Measurements from ENCODE around the gene THEMIS. TPM values are rescaled to one million over a fixed set of nuclear protein-coding genes. Genes with fewer than 3 reads are reported as not detected.

THEMIS gene
- total RNA-seq, 2 experiments from 2014 or later = 79.5 to 80.1 TPM

GRCh38 chr6:127880429-127880828 lies 20.4 kb downstream of the THEMIS start:
- ChIA-PET POLR2A (interaction anchor here (0.6 to 1.3 kb wide), 4 partner anchors 11 to 29 kb away, joined by 3 to 5 read pairs (median 4); partner anchors contain the start of gene THEMIS), CTCF (interaction anchor here (1.2 kb wide), 1 partner anchor 143 kb away, joined by 3 read pairs; no protein-coding TSS in a partner anchor)
- Mint-ChIP-seq H3K9me3 (peaks cover 3% of the 10 kb centered on the region), H3K4me3 (peak overlapping the region; percentile 77), H3K4me1 (ENCODE audit: low read depth) (peaks cover 83% of the 10 kb centered on the region), H3K27ac (peak overlapping the region; percentile 92), H3K27me3 (no peaks in the 10 kb centered on the region), H3K36me3 (ENCODE audit: low read depth) (peaks cover 39% of the 10 kb centered on the region)
- no peak for DNase-seq
- TF ChIP-seq CTCF (IDR thresholded peaks at IDR 0.05) = no peak
- intact Hi-C loops (cut with micrococcal nuclease) = no loop called here
- peak; percentile 9 for ATAC-seq

- H3K27ac Mint-ChIP-seq = peak overlapping the region; percentile 92
- intact Hi-C loops (cut with micrococcal nuclease) = loop anchor here (2.0 to 10.0 kb wide), 2 partner anchors 13 to 65 kb away; no protein-coding TSS in a partner anchor
Observed at GRCh38 chr6:127879685-127880084, 21.2 kb downstream of the THEMIS start.

DNA sequence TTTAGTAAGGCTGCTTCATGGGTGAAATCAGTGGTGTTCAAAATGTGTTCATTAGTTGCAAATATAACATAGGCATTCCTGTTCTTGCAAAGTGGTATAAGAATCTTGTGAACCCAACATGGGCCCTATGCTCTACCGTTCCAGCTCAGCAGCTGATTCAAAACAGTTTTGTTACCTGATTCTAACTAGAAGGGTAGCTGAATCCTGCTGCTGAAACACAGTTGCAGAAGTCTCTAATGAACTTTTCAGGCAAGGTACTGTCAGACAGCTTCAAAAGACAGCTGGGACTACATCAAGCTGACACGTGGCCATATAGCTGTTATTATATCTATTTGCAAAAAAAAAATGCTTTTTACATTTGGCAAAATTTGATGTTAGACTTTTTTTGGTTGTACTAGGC lies 22.7 kb downstream of the THEMIS start:
- DNase-seq (no peak), ATAC-seq (peak; percentile 15)
- Mint-ChIP-seq H3K36me3 (ENCODE audit: low read depth) (peaks cover 40% of the 10 kb centered on the region), H3K27ac (peak overlapping the region; percentile 89), H3K4me1 (ENCODE audit: low read depth) (peaks cover 75% of the 10 kb centered on the region), H3K27me3 (no peaks in the 10 kb centered on the region), H3K9me3 (peaks cover 9% of the 10 kb centered on the region), H3K4me3 (peak overlapping the region; percentile 48)
- CTCF ChIA-PET = interaction anchor here (0.8 to 1.4 kb wide), 2 partner anchors 9 to 17 kb away, joined by 3 to 5 read pairs; no protein-coding TSS in a partner anchor
- intact Hi-C loops (cut with micrococcal nuclease) = loop anchor here (2.0 to 10.0 kb wide), 2 partner anchors 15 to 63 kb away; no protein-coding TSS in a partner anchor
- no peak for TF ChIP-seq CTCF (IDR thresholded peaks at IDR 0.05)
- POLR2A ChIA-PET = no interaction called here

More at GRCh38 chr6:127879685-127880084, 21.2 kb downstream of the THEMIS start:
- TF ChIP-seq CTCF (IDR thresholded peaks at IDR 0.05) = no peak
- ChIA-PET POLR2A (interaction anchor here (0.8 to 1.2 kb wide), 5 partner anchors 9 to 23 kb away, joined by 3 to 6 read pairs (median 4); partner anchors contain the start of gene THEMIS), CTCF (interaction anchor here (1.2 kb wide), 1 partner anchor 142 kb away, joined by 3 read pairs; no protein-coding TSS in a partner anchor)
- DNase-seq (peak; percentile 83), ATAC-seq (peak; percentile 76)
- Mint-ChIP-seq H3K27me3 (no peaks in the 10 kb centered on the region), H3K36me3 (ENCODE audit: low read depth) (peaks cover 39% of the 10 kb centered on the region), H3K4me1 (ENCODE audit: low read depth) (peaks cover 83% of the 10 kb centered on the region), H3K9me3 (peaks cover 3% of the 10 kb centered on the region), H3K4me3 (peak overlapping the region; percentile 77)

- H3K27me3 Mint-ChIP-seq = no peaks in the 10 kb centered on the region
Observed at GRCh38 chr6:127877231-127877630, 23.6 kb downstream of the THEMIS start.

More at GRCh38 chr6:127877231-127877630, 23.6 kb downstream of the THEMIS start:
- POLR2A ChIA-PET = interaction anchor here (0.6 to 1.1 kb wide), 3 partner anchors 16 to 95 kb away, joined by 3 to 4 read pairs (median 4); partner anchors contain the start of gene THEMIS
- peak overlapping the region; percentile 89 for H3K27ac Mint-ChIP-seq
- H3K4me1 Mint-ChIP-seq (ENCODE audit: low read depth) = peaks cover 72% of the 10 kb centered on the region
- CTCF ChIA-PET = interaction anchor here (1.4 kb wide), 1 partner anchor 18 kb away, joined by 5 read pairs; no protein-coding TSS in a partner anchor
- H3K4me3 Mint-ChIP-seq = peak overlapping the region; percentile 48
- no peak for TF ChIP-seq CTCF (IDR thresholded peaks at IDR 0.05)
- ATAC-seq (peak; percentile 56), DNase-seq (no peak)
- intact Hi-C loops (cut with micrococcal nuclease) = loop anchor here (10.0 kb wide), 1 partner anchor 62 kb away; no protein-coding TSS in a partner anchor
- H3K9me3 Mint-ChIP-seq = peaks cover 11% of the 10 kb centered on the region
- H3K36me3 Mint-ChIP-seq (ENCODE audit: low read depth) = peaks cover 46% of the 10 kb centered on the region
